ENCODE results near the gene MAGI3. TPM values are rescaled to one million over a fixed set of nuclear protein-coding genes. Genes with fewer than 3 reads are reported as not detected.

MAGI3 gene
- total RNA-seq, 1 donor from 2014 or later = 8.6 TPM

GRCh38 chr1:113511269-113511668, 121.0 kb downstream of the MAGI3 start:
- DNase-seq (ENCODE audit: low read depth in 2 of 2) = no peak

- no peak for DNase-seq (ENCODE audit: low read depth in 2 of 2)
Measured at GRCh38 chr1:113515498-113515897, 125.2 kb downstream of the MAGI3 start.

GRCh38 chr1:113517346-113517745, 127.0 kb downstream of the MAGI3 start:
- no peak for DNase-seq (ENCODE audit: low read depth in 2 of 2)

- no peak for DNase-seq (ENCODE audit: low read depth in 2 of 2)
Measured at GRCh38 chr1:113517983-113518382, 127.7 kb downstream of the MAGI3 start.

- no peak for DNase-seq (ENCODE audit: low read depth in 2 of 2)
Measured at GRCh38 chr1:113519556-113519955, 129.2 kb downstream of the MAGI3 start.

- DNase-seq (ENCODE audit: low read depth in 2 of 2) = peak; percentile 51 to 73
Measured at GRCh38 chr1:113530021-113530420, 139.7 kb downstream of the MAGI3 start.

GRCh38 chr1:113531321-113531720, 141.0 kb downstream of the MAGI3 start:
- DNase-seq (ENCODE audit: low read depth in 2 of 2) = no peak

- DNase-seq (ENCODE audit: low read depth in 2 of 2) = no peak
Measured at GRCh38 chr1:113533061-113533460, 142.7 kb downstream of the MAGI3 start.

- DNase-seq (ENCODE audit: low read depth in 2 of 2) = no peak
Measured at GRCh38 chr1:113534130-113534817, 144.0 kb downstream of the MAGI3 start.

- DNase-seq (ENCODE audit: low read depth in 2 of 2) = no peak
Measured at GRCh38 chr1:113534875-113535274, 144.6 kb downstream of the MAGI3 start.

GRCh38 chr1:113536182-113536780, 146.0 kb downstream of the MAGI3 start:
- no peak for DNase-seq (ENCODE audit: low read depth in 2 of 2)

GRCh38 chr1:113538225-113538624, 147.9 kb downstream of the MAGI3 start:
- DNase-seq (ENCODE audit: low read depth in 2 of 2) = no peak

- no peak for DNase-seq (ENCODE audit: low read depth in 2 of 2)
Measured at GRCh38 chr1:113540335-113540734, 150.0 kb downstream of the MAGI3 start.

GRCh38 chr1:113541106-113541505, 150.8 kb downstream of the MAGI3 start:
- DNase-seq (ENCODE audit: low read depth in 2 of 2) = no peak

- DNase-seq (ENCODE audit: low read depth in 2 of 2) = peak; percentile 36 to 83
Measured at GRCh38 chr1:113542221-113542701, 151.9 kb downstream of the MAGI3 start.

- no peak for DNase-seq (ENCODE audit: low read depth in 2 of 2)
Measured at GRCh38 chr1:113543110-113543509, 152.8 kb downstream of the MAGI3 start.

GRCh38 chr1:113545210-113545609, 154.9 kb downstream of the MAGI3 start:
- no peak for DNase-seq (ENCODE audit: low read depth in 2 of 2)

GRCh38 chr1:113545626-113546025, 155.3 kb downstream of the MAGI3 start:
- DNase-seq (ENCODE audit: low read depth in 2 of 2) = no peak

GRCh38 chr1:113551728-113552127, 161.4 kb downstream of the MAGI3 start:
- DNase-seq (ENCODE audit: low read depth in 2 of 2) = no peak

GRCh38 chr1:113552244-113552643, 161.9 kb downstream of the MAGI3 start:
- DNase-seq (ENCODE audit: low read depth in 2 of 2) = no peak

- DNase-seq (ENCODE audit: low read depth in 2 of 2) = no peak
Measured at GRCh38 chr1:113557187-113557586, 166.9 kb downstream of the MAGI3 start.

- DNase-seq (ENCODE audit: low read depth in 2 of 2) = no peak
Measured at GRCh38 chr1:113565621-113566020, 175.3 kb downstream of the MAGI3 start.

- DNase-seq (ENCODE audit: low read depth in 2 of 2) = peak in 1 of 2 donors; percentile 7
Measured at GRCh38 chr1:113567427-113567826, 177.1 kb downstream of the MAGI3 start.

All from dermis microvascular lymphatic vessel endothelial cell (primary cell).